Measurements from ENCODE around the gene DMXL2. TPM values are rescaled to one million over a fixed set of nuclear protein-coding genes. Genes with fewer than 3 reads are reported as not detected.

DMXL2 gene
- total RNA-seq, 1 experiment from 2014 or later, result 29.8 TPM

DNA sequence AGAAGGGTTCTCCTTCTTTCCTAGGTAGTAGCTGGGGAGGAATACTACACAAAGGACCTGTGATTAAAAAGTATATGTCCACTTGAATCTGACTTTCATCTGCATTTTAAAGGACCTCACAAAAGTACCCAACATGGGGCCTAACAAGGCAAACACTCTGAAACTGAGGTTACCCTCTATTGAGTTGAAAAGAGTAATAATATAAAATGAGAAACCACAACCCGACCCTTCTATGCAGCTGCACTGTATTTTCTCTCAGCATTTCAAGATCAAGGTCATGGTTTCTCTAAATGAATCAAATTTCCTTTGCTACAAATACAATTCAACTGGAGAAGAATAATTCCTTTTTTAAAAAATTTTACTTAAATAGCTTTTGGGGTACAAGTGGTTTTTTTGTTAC lies 106.3 kb downstream of the DMXL2 start:
- BruUV-seq (replicated peaks), result no TSS peak
- intact Hi-C loops (cut with micrococcal nuclease; ENCODE audit: unreplicated experiment), result no loop called here
- CTCF ChIA-PET, result no interaction called here

DNA sequence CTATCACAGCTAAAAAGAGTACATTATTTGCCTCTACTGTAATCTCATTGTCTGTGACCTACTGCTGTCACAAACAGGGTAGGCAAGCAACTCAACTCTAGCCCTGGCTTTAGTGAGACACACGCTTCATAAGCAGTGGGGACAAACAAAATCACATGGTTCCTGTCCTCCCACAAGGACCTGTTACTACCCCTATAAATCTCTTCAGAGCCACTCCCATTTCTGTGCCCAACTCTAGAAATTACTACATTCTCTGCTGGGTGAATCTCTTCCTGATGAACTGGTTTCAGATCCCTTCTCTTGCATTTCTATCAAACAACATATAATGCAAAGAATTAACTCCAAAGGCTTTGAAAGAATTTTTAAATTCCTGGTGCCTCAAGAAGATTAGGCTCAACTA lies 117.3 kb downstream of the DMXL2 start:
- POLR2A ChIA-PET (ENCODE audit: unreplicated experiment), result no interaction called here
- CTCF ChIA-PET, result no interaction called here

More for the DNA sequence above, 106.3 kb downstream of the DMXL2 start:
- Histone ChIP-seq H4K20me1 (ENCODE audit: insufficient read depth) (no peaks in the 10 kb centered on the region), H3K36me3 (ENCODE audit: low read depth) (no peaks in the 10 kb centered on the region), H3K4me1 (replicated peaks; ENCODE audit: insufficient read depth) (no peaks in the 10 kb centered on the region), H3K4me3 (no peak overlapping the region), H3K9me2 (ENCODE audit: insufficient read depth) (no peaks in the 10 kb centered on the region), H3K79me2 (ENCODE audit: low read depth) (no peaks in the 10 kb centered on the region), H3K27me3 (ENCODE audit: insufficient read depth, low read depth) (no peaks in the 10 kb centered on the region), H3F3A (ENCODE audit: insufficient read depth, low read depth) (no peaks in the 10 kb centered on the region), H3K27ac (no peak overlapping the region), H3K4me2 (no peak overlapping the region), H2AFZ (no peak overlapping the region), H3K9me3 (ENCODE audit: insufficient read depth, low read depth) (no peaks in the 10 kb centered on the region)
- DNase-seq, result no peak
- POLR2A ChIA-PET (ENCODE audit: unreplicated experiment), result no interaction called here
- TF ChIP-seq EZH2 (IDR thresholded peaks at IDR 0.05; ENCODE audit: low read depth), result no peak
- TF ChIP-seq, protein P1, sequence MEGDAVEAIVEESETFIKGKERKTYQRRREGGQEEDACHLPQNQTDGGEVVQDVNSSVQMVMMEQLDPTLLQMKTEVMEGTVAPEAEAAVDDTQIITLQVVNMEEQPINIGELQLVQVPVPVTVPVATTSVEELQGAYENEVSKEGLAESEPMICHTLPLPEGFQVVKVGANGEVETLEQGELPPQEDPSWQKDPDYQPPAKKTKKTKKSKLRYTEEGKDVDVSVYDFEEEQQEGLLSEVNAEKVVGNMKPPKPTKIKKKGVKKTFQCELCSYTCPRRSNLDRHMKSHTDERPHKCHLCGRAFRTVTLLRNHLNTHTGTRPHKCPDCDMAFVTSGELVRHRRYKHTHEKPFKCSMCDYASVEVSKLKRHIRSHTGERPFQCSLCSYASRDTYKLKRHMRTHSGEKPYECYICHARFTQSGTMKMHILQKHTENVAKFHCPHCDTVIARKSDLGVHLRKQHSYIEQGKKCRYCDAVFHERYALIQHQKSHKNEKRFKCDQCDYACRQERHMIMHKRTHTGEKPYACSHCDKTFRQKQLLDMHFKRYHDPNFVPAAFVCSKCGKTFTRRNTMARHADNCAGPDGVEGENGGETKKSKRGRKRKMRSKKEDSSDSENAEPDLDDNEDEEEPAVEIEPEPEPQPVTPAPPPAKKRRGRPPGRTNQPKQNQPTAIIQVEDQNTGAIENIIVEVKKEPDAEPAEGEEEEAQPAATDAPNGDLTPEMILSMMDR (conservative IDR thresholded peaks at IDR 0.05), result no peak

DNA sequence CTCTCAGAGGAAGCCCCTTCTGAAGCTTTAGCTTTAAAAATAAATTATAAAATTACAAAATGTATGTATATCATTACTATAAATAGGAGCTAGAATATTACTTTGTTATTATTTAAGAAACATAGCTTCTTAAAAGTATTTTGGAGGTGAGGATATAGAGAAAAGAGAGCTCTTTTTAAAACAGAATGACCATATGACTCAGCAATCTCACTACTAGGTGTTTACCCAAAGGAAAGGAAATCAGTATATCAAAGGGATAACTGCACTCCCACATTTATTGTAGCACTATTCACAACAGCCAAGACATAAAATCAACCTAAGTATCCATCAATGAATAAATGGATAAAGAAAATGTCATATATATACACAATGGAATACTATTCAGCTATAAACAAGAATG lies 119.6 kb downstream of the DMXL2 start:
- CTCF ChIA-PET, result interaction anchor here (0.8 kb wide), 1 partner anchor 100 kb away, joined by 3 read pairs; no protein-coding TSS in a partner anchor
- POLR2A ChIA-PET (ENCODE audit: unreplicated experiment), result no interaction called here

More for the DNA sequence above, 117.3 kb downstream of the DMXL2 start:
- BruUV-seq (replicated peaks), result no TSS peak
- no peak overlapping the region for H2AFZ ChIP-seq
- no peak overlapping the region for H3K4me3 ChIP-seq
- intact Hi-C loops (cut with micrococcal nuclease; ENCODE audit: unreplicated experiment), result no loop called here
- TF ChIP-seq, protein P1 (conservative IDR thresholded peaks at IDR 0.05), result no peak
- TF ChIP-seq EZH2 (IDR thresholded peaks at IDR 0.05; ENCODE audit: low read depth), result no peak
- H3K36me3 ChIP-seq (ENCODE audit: low read depth), result no peaks in the 10 kb centered on the region
- H3K27me3 ChIP-seq (ENCODE audit: insufficient read depth, low read depth), result no peaks in the 10 kb centered on the region
- H3K4me2 ChIP-seq, result no peak overlapping the region
- no peaks in the 10 kb centered on the region for H3K4me1 ChIP-seq (replicated peaks; ENCODE audit: insufficient read depth)
- no peaks in the 10 kb centered on the region for H3K79me2 ChIP-seq (ENCODE audit: low read depth)
- no peak for DNase-seq
- H4K20me1 ChIP-seq (ENCODE audit: insufficient read depth), result no peaks in the 10 kb centered on the region
- H3F3A ChIP-seq (ENCODE audit: insufficient read depth, low read depth), result no peaks in the 10 kb centered on the region
- H3K9me3 ChIP-seq (ENCODE audit: insufficient read depth, low read depth), result no peaks in the 10 kb centered on the region
- H3K27ac ChIP-seq, result no peak overlapping the region
- H3K9me2 ChIP-seq (ENCODE audit: insufficient read depth), result no peaks in the 10 kb centered on the region

More for the DNA sequence above, 119.6 kb downstream of the DMXL2 start:
- no peak overlapping the region for H3K27ac ChIP-seq
- no peaks in the 10 kb centered on the region for H3K27me3 ChIP-seq (ENCODE audit: insufficient read depth, low read depth)
- no peaks in the 10 kb centered on the region for H3K79me2 ChIP-seq (ENCODE audit: low read depth)
- no peaks in the 10 kb centered on the region for H3K36me3 ChIP-seq (ENCODE audit: low read depth)
- H3F3A ChIP-seq (ENCODE audit: insufficient read depth, low read depth), result no peaks in the 10 kb centered on the region
- no peaks in the 10 kb centered on the region for H3K9me3 ChIP-seq (ENCODE audit: insufficient read depth, low read depth)
- H3K4me2 ChIP-seq, result no peak overlapping the region
- no peaks in the 10 kb centered on the region for H4K20me1 ChIP-seq (ENCODE audit: insufficient read depth)
- no peak for DNase-seq
- H3K4me3 ChIP-seq, result no peak overlapping the region
- H3K9me2 ChIP-seq (ENCODE audit: insufficient read depth), result no peaks in the 10 kb centered on the region
- intact Hi-C loops (cut with micrococcal nuclease; ENCODE audit: unreplicated experiment), result no loop called here
- no peaks in the 10 kb centered on the region for H3K4me1 ChIP-seq (replicated peaks; ENCODE audit: insufficient read depth)
- BruUV-seq (replicated peaks), result no TSS peak
- TF ChIP-seq, protein P1 (conservative IDR thresholded peaks at IDR 0.05), result no peak
- TF ChIP-seq EZH2 (IDR thresholded peaks at IDR 0.05; ENCODE audit: low read depth), result no peak
- no peak overlapping the region for H2AFZ ChIP-seq
